Esophagus muscularis mucosa (tissue), 4 donors: Measurements from ENCODE around the gene LRP2BP. TPM values are rescaled to one million over a fixed set of nuclear protein-coding genes. Genes with fewer than 3 reads are reported as not detected.
A peak's percentile ranks its signal among the peaks of the same experiment; 100 is the strongest.

ENCODE experiments used
- DNase-seq: peaks from one replicate; pipeline ENCODE4 v3.0.0-alpha.2; 2017; ENCODE audit errors: extremely low spot score
- H3K27ac ChIP-seq, 4 donors: fragments of 200-600 bp; sonication (generic); replicated peaks in 1 of 4; 1 replicate in 3 of 4; 2 replicates in 1 of 4; pipeline ENCODE4 v1.5.1; 2016 to 2019; ENCODE audit warnings: mild to moderate bottlenecking in 1 of 4
- H3K27me3 ChIP-seq, 4 donors: fragments of 200-600 bp; sonication (generic); one replicate each; pipeline versions ENCODE4 v1.5.1 to v1.6.0; 2016 to 2019
- H3K36me3 ChIP-seq, 4 donors: fragments of 200-600 bp; sonication (generic); one replicate each; pipeline ENCODE4 v1.5.1; 2016 to 2019
- H3K4me1 ChIP-seq, 4 donors: fragments of 200-600 bp; sonication (generic); one replicate each; pipeline ENCODE4 v1.5.1; 2016 to 2019
- H3K4me3 ChIP-seq, 4 donors: fragments of 200-600 bp; sonication (generic); 1 replicate in 2 of 4; 2 replicates in 2 of 4; pipeline ENCODE4 v1.5.1; 2016 to 2019; ENCODE audit warnings: mild to moderate bottlenecking in 4 of 4, moderate library complexity in 1 of 4
- H3K9me3 ChIP-seq, 4 donors: fragments of 200-600 bp; sonication (generic); 1 replicate in 3 of 4; 2 replicates in 1 of 4; pipeline ENCODE4 v1.5.1; 2016 to 2019
- EP300 ChIP-seq: sonication (generic); formaldehyde crosslinking; IDR thresholded peaks from one replicate; pipeline ENCODE4 v1.6.1; 2017; ENCODE audit warnings: antibody characterized with exemption
- POLR2A ChIP-seq: fragments of 450-650 bp; IDR thresholded peaks from one replicate; pipeline ENCODE4 v1.6.1; 2017; ENCODE audit warnings: antibody characterized with exemption, moderate library complexity, mild to moderate bottlenecking, low read depth
- POLR2AphosphoS5 ChIP-seq, 2 donors: sonication (generic); formaldehyde crosslinking; IDR thresholded peaks; one replicate each; pipeline ENCODE4 v1.6.1; 2017; ENCODE audit warnings: antibody characterized with exemption in 2 of 2
- WGBS: methylation state at CpG from one replicate; pipeline ENCODE4 v1.1.5; 2018; 5-methylcytosine and 5-hydroxymethylcytosine counted together
- intact Hi-C: fragments of 100-400 bp; cut with DNase I; formaldehyde crosslinking; loops from one replicate; pipeline ENCODE4 v1.15.1; 2023
- total RNA-seq, 4 donors: library from RNA; depleted of rRNA; stranded (reverse); fragments of >200 nt; gene quantifications; one replicate each; pipeline versions ENCODE4 v1.1.0 to v1.2.1, GENCODE V29; 2016
- TF ChIP-seq, protein P1 (sequence below), 3 experiments: fragments of 200-600 bp in 2 of 3; fragments of 450-650 bp in 1 of 3; sonication (generic) in 2 of 3; IDR thresholded peaks; one replicate each; pipeline ENCODE4 v1.5.1; 2017 to 2019; ENCODE audit warnings: antibody characterized with exemption in 3 of 3, mild to moderate bottlenecking in 2 of 3, moderate library complexity in 1 of 3

Gene LRP2BP
- total RNA-seq, 4 donors from 2014 or later = 0.46 to 2.1 (median 0.57) TPM

DNA sequence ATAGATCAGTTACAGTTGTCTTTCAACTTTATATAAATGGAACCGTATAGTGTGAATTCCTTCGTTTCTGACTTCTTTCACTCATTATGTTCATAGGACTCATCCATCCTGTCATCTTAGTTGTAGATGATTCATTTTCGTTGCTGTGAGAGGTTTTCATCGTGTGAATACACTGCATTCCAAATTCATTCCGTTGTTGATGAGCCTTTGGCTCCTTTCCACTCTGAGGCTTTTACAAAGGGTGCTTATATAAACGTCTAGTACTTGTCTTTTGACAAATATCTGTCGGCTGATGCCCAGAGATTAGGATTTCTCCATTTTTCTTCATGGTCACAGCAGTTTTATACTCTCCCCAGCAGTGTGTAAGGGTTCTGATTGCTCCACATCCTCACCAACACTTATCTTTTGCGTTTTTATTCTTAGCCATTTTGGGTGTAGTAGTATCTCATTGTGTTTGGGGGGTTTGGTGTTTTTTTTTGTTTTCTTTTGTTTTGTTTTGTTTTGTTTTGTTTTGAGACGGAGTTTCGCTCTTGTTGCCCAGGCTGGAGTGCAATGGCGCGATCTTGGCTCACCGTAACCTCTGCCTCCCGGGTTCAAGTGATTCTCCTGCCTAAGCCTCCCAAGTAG is 48.6 kb downstream of the LRP2BP start:
- no peaks in the 10 kb centered on the region for H3K27me3 ChIP-seq
- intact Hi-C loops = no loop called here
- WGBS = 67% methylated on average over 14 of the region's 14 CpGs
- no peak for DNase-seq
- H3K36me3 ChIP-seq = peaks cover 7 to 53% (median 41%) of the 10 kb centered on the region in 4 donors
- H3K9me3 ChIP-seq = no peaks in the 10 kb centered on the region
- TF ChIP-seq POLR2AphosphoS5 (IDR thresholded peaks at IDR 0.05) (no peak), POLR2A (no peak), EP300 (no peak)
- TF ChIP-seq, protein P1, sequence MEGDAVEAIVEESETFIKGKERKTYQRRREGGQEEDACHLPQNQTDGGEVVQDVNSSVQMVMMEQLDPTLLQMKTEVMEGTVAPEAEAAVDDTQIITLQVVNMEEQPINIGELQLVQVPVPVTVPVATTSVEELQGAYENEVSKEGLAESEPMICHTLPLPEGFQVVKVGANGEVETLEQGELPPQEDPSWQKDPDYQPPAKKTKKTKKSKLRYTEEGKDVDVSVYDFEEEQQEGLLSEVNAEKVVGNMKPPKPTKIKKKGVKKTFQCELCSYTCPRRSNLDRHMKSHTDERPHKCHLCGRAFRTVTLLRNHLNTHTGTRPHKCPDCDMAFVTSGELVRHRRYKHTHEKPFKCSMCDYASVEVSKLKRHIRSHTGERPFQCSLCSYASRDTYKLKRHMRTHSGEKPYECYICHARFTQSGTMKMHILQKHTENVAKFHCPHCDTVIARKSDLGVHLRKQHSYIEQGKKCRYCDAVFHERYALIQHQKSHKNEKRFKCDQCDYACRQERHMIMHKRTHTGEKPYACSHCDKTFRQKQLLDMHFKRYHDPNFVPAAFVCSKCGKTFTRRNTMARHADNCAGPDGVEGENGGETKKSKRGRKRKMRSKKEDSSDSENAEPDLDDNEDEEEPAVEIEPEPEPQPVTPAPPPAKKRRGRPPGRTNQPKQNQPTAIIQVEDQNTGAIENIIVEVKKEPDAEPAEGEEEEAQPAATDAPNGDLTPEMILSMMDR (IDR thresholded peaks at IDR 0.05) = no peak
- no peak overlapping the region for H3K27ac ChIP-seq
- H3K4me3 ChIP-seq = no peak overlapping the region
- peaks cover 12 to 22% (median 17%) of the 10 kb centered on the region in 4 donors for H3K4me1 ChIP-seq

DNA sequence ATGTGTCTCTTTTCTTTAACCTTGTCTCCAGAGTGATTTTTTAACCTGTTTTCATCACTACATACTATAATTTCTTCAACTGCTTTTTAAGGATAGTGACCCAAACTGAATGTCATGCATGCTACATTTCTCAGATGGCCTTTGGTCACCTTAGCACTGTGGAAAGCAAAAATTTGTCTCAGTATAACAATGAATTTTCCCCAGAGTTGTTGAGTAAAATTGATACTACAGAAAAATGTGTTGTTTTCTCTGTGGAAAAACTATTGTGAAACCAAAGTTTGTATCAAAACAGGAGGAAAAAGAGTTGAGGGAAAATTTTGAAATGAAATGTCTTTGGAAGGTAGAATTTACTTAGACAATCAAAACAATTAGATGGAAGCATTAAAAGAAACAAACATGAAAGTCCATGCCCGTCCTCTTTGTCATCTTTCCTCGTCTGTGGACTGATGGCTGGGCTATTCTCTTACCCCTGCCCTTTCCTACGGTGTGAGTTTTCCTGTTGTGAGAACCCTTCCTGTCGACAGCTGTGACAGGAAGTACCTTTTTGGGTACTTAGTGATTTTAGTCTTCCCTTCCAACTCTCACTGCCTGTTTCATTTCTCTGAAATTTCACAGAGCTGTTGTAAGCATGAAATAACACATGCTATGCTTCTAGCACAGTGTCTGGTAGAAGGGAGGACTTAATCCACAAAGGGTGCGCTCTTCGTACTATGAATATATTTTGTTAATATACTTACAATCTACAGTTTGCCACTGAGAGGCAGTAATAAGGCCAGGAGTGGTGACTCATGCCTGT is 50.8 kb downstream of the LRP2BP start:
- peak overlapping the region; percentile 34 to 69 (median 42) for H3K27ac ChIP-seq
- no peak for DNase-seq
- H3K4me3 ChIP-seq = no peak overlapping the region
- H3K27me3 ChIP-seq = no peaks in the 10 kb centered on the region
- TF ChIP-seq, protein P1 (IDR thresholded peaks at IDR 0.05) = no peak
- TF ChIP-seq POLR2AphosphoS5 (IDR thresholded peaks at IDR 0.05) (no peak), POLR2A (no peak), EP300 (no peak)
- H3K36me3 ChIP-seq = peaks cover 0 to 44% (median 35%) of the 10 kb centered on the region in 4 donors
- no peaks in the 10 kb centered on the region for H3K9me3 ChIP-seq
- WGBS = 59% methylated on average over 6 of the region's 6 CpGs
- peaks cover 12 to 22% (median 17%) of the 10 kb centered on the region in 4 donors for H3K4me1 ChIP-seq
- intact Hi-C loops = no loop called here

DNA sequence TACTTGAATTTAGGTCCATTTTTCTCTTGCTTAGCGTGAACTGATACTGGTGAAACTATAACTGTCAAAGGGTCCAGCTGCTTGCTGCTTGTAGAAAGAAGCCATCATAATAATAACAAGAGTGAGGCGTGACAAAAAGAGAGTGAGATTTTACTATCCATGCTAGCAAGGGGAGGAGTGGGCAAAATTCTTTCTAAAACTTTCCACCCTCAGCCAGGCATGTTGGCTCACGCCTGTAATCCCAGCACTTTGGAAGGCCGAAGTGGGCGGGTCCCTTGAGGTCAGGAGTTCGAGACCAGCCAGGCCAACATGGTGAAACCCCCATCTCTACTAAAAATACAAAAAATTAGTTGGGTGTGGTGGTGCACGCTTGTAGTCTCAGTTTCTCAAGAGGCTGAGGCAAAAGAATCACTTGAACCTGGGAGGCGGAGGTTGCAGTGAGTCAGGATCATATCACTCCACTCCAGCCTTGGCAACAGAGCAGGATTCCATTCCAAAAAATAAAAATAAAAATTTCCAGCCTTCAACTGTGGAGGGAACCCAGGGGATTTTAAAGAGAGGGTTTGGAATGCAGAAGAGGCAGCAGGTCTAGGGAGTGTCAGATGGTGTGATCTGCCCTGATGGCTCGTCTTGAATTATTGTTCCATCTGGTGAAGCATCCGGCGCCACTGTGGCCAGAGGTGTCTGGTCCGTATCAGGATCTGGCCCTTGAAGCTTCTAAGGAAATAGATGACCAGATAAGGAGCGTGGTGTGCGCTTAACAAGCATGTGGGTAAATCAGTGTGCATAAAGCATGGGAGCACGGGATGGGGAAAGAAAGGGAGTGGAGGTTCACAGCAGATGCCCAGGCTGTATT is 51.8 kb downstream of the LRP2BP start:
- no peak for DNase-seq
- H3K36me3 ChIP-seq = peaks cover 0 to 41% (median 30%) of the 10 kb centered on the region in 4 donors

DNA sequence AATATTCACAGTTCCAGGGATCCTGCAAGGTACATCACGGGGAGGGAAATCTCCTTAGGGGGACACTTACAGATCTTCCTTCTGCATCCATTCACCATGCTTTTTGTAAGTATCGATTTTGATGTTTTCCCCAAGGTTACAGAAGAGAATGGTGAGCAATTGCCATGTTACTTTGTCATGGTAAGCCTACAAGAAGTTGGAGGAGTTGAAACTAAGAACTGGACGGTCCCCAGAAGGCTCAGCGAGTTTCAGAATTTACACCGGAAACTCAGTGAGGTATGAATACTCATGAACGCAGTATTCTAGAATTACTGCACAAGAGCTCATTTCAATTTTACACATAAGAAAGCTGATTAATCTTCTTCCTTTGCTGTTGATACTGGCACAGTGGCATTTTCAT is 53.9 kb downstream of the LRP2BP start:
- intact Hi-C loops = no loop called here
- WGBS = 94% methylated on average over 6 of the region's 6 CpGs
- TF ChIP-seq EP300 (no peak), POLR2A (no peak), POLR2AphosphoS5 (IDR thresholded peaks at IDR 0.05) (no peak)
- TF ChIP-seq, protein P1 (IDR thresholded peaks at IDR 0.05) = no peak
- no peak overlapping the region for H3K27ac ChIP-seq
- H3K36me3 ChIP-seq = peaks cover 0 to 24% (median 14%) of the 10 kb centered on the region in 4 donors
- no peak overlapping the region for H3K4me3 ChIP-seq
- H3K27me3 ChIP-seq = no peaks in the 10 kb centered on the region
- H3K9me3 ChIP-seq = no peaks in the 10 kb centered on the region
- H3K4me1 ChIP-seq = peaks cover 12 to 22% (median 17%) of the 10 kb centered on the region in 4 donors
- DNase-seq = no peak

More for the DNA sequence above, 51.8 kb downstream of the LRP2BP start:
- Histone ChIP-seq H3K4me1 (peaks cover 12 to 22% (median 17%) of the 10 kb centered on the region in 4 donors), H3K4me3 (no peak overlapping the region), H3K27me3 (no peaks in the 10 kb centered on the region), H3K27ac (peak overlapping the region; percentile 34 to 69 (median 42)), H3K9me3 (no peaks in the 10 kb centered on the region)
- TF ChIP-seq EP300 = no peak
- no peak for TF ChIP-seq POLR2AphosphoS5 (IDR thresholded peaks at IDR 0.05)
- TF ChIP-seq POLR2A = no peak
- TF ChIP-seq, protein P1 (IDR thresholded peaks at IDR 0.05) = no peak
- 67% methylated on average over 15 of the region's 15 CpGs for WGBS
- intact Hi-C loops = no loop called here
